ENCODE measurements around the gene PSMD12. TPM values are rescaled to one million over a fixed set of nuclear protein-coding genes. Genes with fewer than 3 reads are reported as not detected.

PSMD12 gene
- total RNA-seq, 2 donors from 2014 or later, result 40.9 to 58.6 TPM

GRCh38 chr17:67289181-67289876, 77.0 kb downstream of the PSMD12 start:
- peak; percentile 91 to 93 for ATAC-seq

More at GRCh38 chr17:67289181-67289876, 77.0 kb downstream of the PSMD12 start:
- intact Hi-C loops (cut with DNase I), result no loop called here
- peak; percentile 87 for DNase-seq

Other genes starting within 250 kb of the PSMD12 start
- gene HELZ, start 121.4 kb downstream of the PSMD12 start, total RNA-seq, result 10 to 100 TPM; 34.5 to 36.0 TPM
- gene PITPNC1, start 10.7 kb upstream of the PSMD12 start, total RNA-seq, result 10 to 100 TPM; 26.2 to 33.7 TPM

Measured in left cardiac atrium (tissue), 4 donors.